Smooth muscle cell (in vitro differentiated cells): ENCODE measurements around the gene YIPF6. TPM values are rescaled to one million over a fixed set of nuclear protein-coding genes. Genes with fewer than 3 reads are reported as not detected.

Experiments used
- DNase-seq: peaks from one replicate; lab custom pipeline; 2025; ENCODE audit not compliant: unreplicated experiment; lab: John Stamatoyannopoulos, UW
- H2AFZ ChIP-seq: fragments of 200-600 bp; sonication (generic); 2 replicates; pipeline ENCODE4 v1.6.0; 2016; ENCODE audit warnings: antibody characterized with exemption, low read depth, mild to moderate bottlenecking
- H3F3A ChIP-seq: fragments of 200-600 bp; sonication (generic); 2 replicates; pipeline ENCODE4 v1.6.0; 2017; ENCODE audit warnings: antibody characterized with exemption, low read depth
- H3K27ac ChIP-seq: fragments of 200-600 bp; sonication (generic); 2 replicates; pipeline ENCODE4 v1.5.1; 2016; ENCODE audit warnings: low read depth, mild to moderate bottlenecking
- H3K27me3 ChIP-seq: fragments of 200-600 bp; sonication (generic); 2 replicates; pipeline ENCODE4 v1.6.1; 2016; ENCODE audit warnings: low read depth, mild to moderate bottlenecking
- H3K36me3 ChIP-seq: fragments of 200-600 bp; sonication (generic); 2 replicates; pipeline ENCODE4 v1.5.1; 2016; ENCODE audit warnings: low read depth
- H3K4me1 ChIP-seq: fragments of 200-600 bp; sonication (generic); 2 replicates; pipeline ENCODE4 v1.5.1; 2016; ENCODE audit warnings: low read depth
- H3K4me2 ChIP-seq: fragments of 200-600 bp; sonication (generic); 2 replicates; pipeline ENCODE4 v1.6.0; 2016; ENCODE audit warnings: mild to moderate bottlenecking
- H3K4me3 ChIP-seq: fragments of 200-600 bp; sonication (generic); 2 replicates; pipeline ENCODE4 v1.5.1; 2016; ENCODE audit warnings: mild to moderate bottlenecking
- H3K79me2 ChIP-seq: fragments of 200-600 bp; sonication (generic); 2 replicates; pipeline ENCODE4 v1.6.0; 2016; ENCODE audit warnings: low read depth, mild to moderate bottlenecking
- H3K9ac ChIP-seq: fragments of 200-600 bp; sonication (generic); 2 replicates; pipeline ENCODE4 v1.6.0; 2016; ENCODE audit warnings: low read depth
- H3K9me3 ChIP-seq: fragments of 200-600 bp; sonication (generic); replicated peaks from 2 replicates; pipeline ENCODE4 v1.5.1; 2016; ENCODE audit warnings: low read depth
- H4K20me1 ChIP-seq: fragments of 200-600 bp; sonication (generic); 2 replicates; pipeline ENCODE4 v1.6.0; 2016; ENCODE audit warnings: low read depth
- WGBS: methylation state at CpG from one replicate; pipeline ENCODE4 v1.1.7; 2016; ENCODE audit warnings: low lambda C conversion rate; 5-methylcytosine and 5-hydroxymethylcytosine counted together
- polyA plus RNA-seq: library from polyadenylated mRNA; unstranded; fragments of >200 nt; fragmentation: Nextera tagmentation; extraction: Ambion mirVana; gene quantifications from 2 replicates; pipeline ENCODE4 v1.2.1, GENCODE V29; 2016
- small RNA-seq: library from RNA; depleted of rRNA; stranded (forward); fragments of <200 nt; gene quantifications from one replicate; pipeline ENCODE3, GENCODE V24; 2014
- total RNA-seq: library from RNA; depleted of rRNA; stranded (reverse); fragments of >200 nt; gene quantifications from 2 replicates; pipeline ENCODE4 v1.2.3, GENCODE V29; 2014
- TF ChIP-seq, protein P1 (sequence below): fragments of 200-600 bp; sonication (generic); IDR thresholded peaks from 2 replicates; pipeline ENCODE4 v1.5.1; 2017; ENCODE audit warnings: borderline replicate concordance, mild to moderate bottlenecking, antibody characterized with exemption; ENCODE audit not compliant: insufficient read depth, poor library complexity, severe bottlenecking

YIPF6 gene
- total and polyA plus RNA-seq, 2 experiments from 2014 or later: 32.6 to 36.0 TPM

DNA sequence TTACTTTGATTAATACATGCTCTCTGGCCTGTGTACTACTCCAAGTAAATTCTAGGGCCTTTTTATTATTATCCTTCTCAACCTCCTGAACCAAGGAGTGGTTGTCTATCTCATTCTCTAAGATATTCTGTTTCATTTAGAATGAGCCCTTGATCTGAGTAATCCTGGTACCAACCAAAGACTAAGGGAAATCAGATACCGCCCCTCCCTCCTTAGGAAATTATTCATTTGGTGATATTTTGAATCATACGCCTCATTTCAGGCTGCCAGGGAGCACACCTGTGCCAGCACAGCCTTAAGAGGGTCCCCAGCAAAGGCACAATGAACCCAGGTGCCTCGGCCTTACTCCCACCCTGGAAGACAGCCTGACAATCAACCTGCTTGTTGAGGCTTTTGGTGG, 75.4 kb downstream of the YIPF6 start:
- no peaks in the 10 kb centered on the region for H3K9me3 ChIP-seq

DNA sequence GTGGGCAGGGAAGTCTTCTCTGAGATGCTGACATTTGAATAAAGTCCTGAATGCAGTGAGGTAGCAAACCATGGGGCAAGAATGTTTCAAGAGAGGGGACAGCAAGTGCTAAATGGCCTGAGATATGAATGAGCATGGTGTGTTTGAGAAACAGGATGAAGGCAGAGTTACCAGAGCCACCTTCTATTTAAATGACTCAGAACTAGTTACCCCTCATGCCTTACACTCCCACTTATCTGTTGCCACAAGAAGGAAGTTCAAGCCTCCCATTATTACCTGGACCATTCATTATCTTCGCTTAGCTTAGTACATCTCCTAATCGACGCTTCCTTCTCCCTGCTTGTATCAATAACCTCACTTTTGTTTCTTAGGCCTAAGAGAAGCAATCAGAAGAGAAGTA, 81.0 kb downstream of the YIPF6 start:
- no peak overlapping the region for H3K4me2 ChIP-seq
- H4K20me1 ChIP-seq: no peaks in the 10 kb centered on the region
- H3K79me2 ChIP-seq: no peaks in the 10 kb centered on the region
- TF ChIP-seq, protein P1, sequence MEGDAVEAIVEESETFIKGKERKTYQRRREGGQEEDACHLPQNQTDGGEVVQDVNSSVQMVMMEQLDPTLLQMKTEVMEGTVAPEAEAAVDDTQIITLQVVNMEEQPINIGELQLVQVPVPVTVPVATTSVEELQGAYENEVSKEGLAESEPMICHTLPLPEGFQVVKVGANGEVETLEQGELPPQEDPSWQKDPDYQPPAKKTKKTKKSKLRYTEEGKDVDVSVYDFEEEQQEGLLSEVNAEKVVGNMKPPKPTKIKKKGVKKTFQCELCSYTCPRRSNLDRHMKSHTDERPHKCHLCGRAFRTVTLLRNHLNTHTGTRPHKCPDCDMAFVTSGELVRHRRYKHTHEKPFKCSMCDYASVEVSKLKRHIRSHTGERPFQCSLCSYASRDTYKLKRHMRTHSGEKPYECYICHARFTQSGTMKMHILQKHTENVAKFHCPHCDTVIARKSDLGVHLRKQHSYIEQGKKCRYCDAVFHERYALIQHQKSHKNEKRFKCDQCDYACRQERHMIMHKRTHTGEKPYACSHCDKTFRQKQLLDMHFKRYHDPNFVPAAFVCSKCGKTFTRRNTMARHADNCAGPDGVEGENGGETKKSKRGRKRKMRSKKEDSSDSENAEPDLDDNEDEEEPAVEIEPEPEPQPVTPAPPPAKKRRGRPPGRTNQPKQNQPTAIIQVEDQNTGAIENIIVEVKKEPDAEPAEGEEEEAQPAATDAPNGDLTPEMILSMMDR: no peak
- no peaks in the 10 kb centered on the region for H3K4me1 ChIP-seq
- no peak for DNase-seq
- no peak overlapping the region for H3K9ac ChIP-seq
- 82% methylated on average over 3 of the region's 3 CpGs for WGBS
- H3K36me3 ChIP-seq: no peaks in the 10 kb centered on the region
- no peak overlapping the region for H3K4me3 ChIP-seq
- no peaks in the 10 kb centered on the region for H3K9me3 ChIP-seq
- no peaks in the 10 kb centered on the region for H3F3A ChIP-seq
- H3K27me3 ChIP-seq: no peaks in the 10 kb centered on the region
- no peak overlapping the region for H2AFZ ChIP-seq
- H3K27ac ChIP-seq: no peak overlapping the region

More for the DNA sequence above, 75.4 kb downstream of the YIPF6 start:
- Histone ChIP-seq H3K79me2 (no peaks in the 10 kb centered on the region), H3K9ac (no peak overlapping the region), H3K36me3 (no peaks in the 10 kb centered on the region), H3K4me1 (no peaks in the 10 kb centered on the region), H3K4me2 (no peak overlapping the region), H3K27ac (no peak overlapping the region), H2AFZ (no peak overlapping the region), H3F3A (no peaks in the 10 kb centered on the region), H3K4me3 (no peak overlapping the region), H4K20me1 (no peaks in the 10 kb centered on the region), H3K27me3 (no peaks in the 10 kb centered on the region)
- DNase-seq: no peak
- WGBS: 76% methylated on average over 3 of the region's 3 CpGs
- TF ChIP-seq, protein P1: no peak

DNA sequence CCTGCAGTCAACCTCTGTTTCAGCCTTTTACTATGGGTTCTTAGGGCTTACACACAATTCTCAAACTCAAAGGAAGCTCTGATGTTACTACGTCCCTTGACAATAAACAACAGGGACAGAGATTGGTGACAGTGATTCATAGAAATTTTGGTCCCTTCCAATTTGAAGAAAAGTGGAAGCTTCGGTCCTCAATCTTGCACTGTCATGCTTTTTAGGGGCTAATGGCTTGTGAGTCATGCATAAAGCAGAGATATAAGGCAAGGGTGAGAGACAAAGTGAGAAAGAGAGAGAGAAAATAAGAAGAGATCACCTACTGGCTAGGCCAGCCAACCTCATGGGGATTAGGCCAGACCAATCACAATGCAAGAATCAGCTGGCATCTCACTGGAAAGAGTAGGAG, 85.4 kb downstream of the YIPF6 start:
- TF ChIP-seq, protein P1: no peak
- Histone ChIP-seq H3K9me3 (no peaks in the 10 kb centered on the region), H3F3A (no peaks in the 10 kb centered on the region), H3K4me2 (no peak overlapping the region), H3K27ac (no peak overlapping the region), H3K4me1 (no peaks in the 10 kb centered on the region), H3K27me3 (no peaks in the 10 kb centered on the region), H3K36me3 (no peaks in the 10 kb centered on the region), H3K79me2 (no peaks in the 10 kb centered on the region), H4K20me1 (no peaks in the 10 kb centered on the region), H2AFZ (no peak overlapping the region), H3K9ac (no peak overlapping the region), H3K4me3 (no peak overlapping the region)
- 59% methylated on average over 2 of the region's 2 CpGs for WGBS
- DNase-seq: no peak

Small RNAs within 50 kb of the gene (small RNA-seq; reads per million reads assigned to genes)
- 0.08 reads per million for gene RNU6-245P

Other genes starting within 250 kb of the YIPF6 start
- 2.3 and 7.1 TPM in 2 replicates for gene OPHN1, start 65.6 kb upstream of the YIPF6 start, total RNA-seq
- gene OPHN1, start 65.6 kb upstream of the YIPF6 start, polyA plus RNA-seq: 0.85 and 1.1 TPM in 2 replicates
- 0.27 and 0.49 TPM in 2 replicates for gene STARD8, start 148.6 kb downstream of the YIPF6 start, total RNA-seq
- 0.06 and 0.38 TPM in 2 replicates for gene STARD8, start 148.6 kb downstream of the YIPF6 start, polyA plus RNA-seq